Prostate gland (tissue), 2 donors: ENCODE data around the gene TRIM29.

Source experiments
- POLR2A ChIP-seq: fragments of 450-650 bp; IDR thresholded peaks from one replicate; pipeline ENCODE4 v1.6.1; 2016; ENCODE audit warnings: antibody characterized with exemption, mild to moderate bottlenecking
- TF ChIP-seq, protein P1 (sequence below), 4 experiments: fragments of 200-600 bp in 2 of 4; fragments of 450-650 bp in 2 of 4; sonication (generic) in 2 of 4; IDR thresholded peaks; 1 replicate in 3 of 4; 2 replicates in 1 of 4; pipeline ENCODE4 v1.5.1; 2016 to 2019; ENCODE audit warnings: antibody characterized with exemption in 4 of 4, mild to moderate bottlenecking in 2 of 4, moderate library complexity in 2 of 4

GRCh38 chr11:120086651-120087050 is 51.3 kb downstream of the TRIM29 start:
- TF ChIP-seq, protein P1, sequence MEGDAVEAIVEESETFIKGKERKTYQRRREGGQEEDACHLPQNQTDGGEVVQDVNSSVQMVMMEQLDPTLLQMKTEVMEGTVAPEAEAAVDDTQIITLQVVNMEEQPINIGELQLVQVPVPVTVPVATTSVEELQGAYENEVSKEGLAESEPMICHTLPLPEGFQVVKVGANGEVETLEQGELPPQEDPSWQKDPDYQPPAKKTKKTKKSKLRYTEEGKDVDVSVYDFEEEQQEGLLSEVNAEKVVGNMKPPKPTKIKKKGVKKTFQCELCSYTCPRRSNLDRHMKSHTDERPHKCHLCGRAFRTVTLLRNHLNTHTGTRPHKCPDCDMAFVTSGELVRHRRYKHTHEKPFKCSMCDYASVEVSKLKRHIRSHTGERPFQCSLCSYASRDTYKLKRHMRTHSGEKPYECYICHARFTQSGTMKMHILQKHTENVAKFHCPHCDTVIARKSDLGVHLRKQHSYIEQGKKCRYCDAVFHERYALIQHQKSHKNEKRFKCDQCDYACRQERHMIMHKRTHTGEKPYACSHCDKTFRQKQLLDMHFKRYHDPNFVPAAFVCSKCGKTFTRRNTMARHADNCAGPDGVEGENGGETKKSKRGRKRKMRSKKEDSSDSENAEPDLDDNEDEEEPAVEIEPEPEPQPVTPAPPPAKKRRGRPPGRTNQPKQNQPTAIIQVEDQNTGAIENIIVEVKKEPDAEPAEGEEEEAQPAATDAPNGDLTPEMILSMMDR (IDR thresholded peaks at IDR 0.05): no peak
- TF ChIP-seq POLR2A: no peak
